DOHH2 (cell line): Measurements from ENCODE around the gene DIS3L2.

Experiments used
- H3F3A ChIP-seq: fragments of 200-600 bp; sonication (generic), shearing (Covaris generic); 2 replicates; pipeline ENCODE4 v1.6.0; 2016; ENCODE audit warnings: antibody characterized with exemption, mild to moderate bottlenecking; ENCODE audit not compliant: control insufficient read depth, insufficient read depth
- H3K27ac ChIP-seq: fragments of 200-600 bp; sonication (generic); 2 replicates; pipeline ENCODE4 v1.5.1; 2014; ENCODE audit warnings: low read depth, mild to moderate bottlenecking, low read length, moderate library complexity
- H3K27me3 ChIP-seq: fragments of 200-600 bp; sonication (generic); 2 replicates; pipeline ENCODE4 v1.6.1; 2014; ENCODE audit warnings: mild to moderate bottlenecking, low read length, mixed read lengths; ENCODE audit not compliant: control insufficient read depth
- H3K36me3 ChIP-seq: fragments of 200-600 bp; sonication (generic); 2 replicates; pipeline ENCODE4 v1.6.1; 2014; ENCODE audit warnings: mild to moderate bottlenecking, low read length, moderate library complexity, mixed read lengths; ENCODE audit not compliant: control insufficient read depth
- H3K4me1 ChIP-seq: fragments of 200-600 bp; sonication (generic); 2 replicates; pipeline ENCODE4 v1.6.1; 2014; ENCODE audit warnings: mild to moderate bottlenecking, low read length, mixed read lengths; ENCODE audit not compliant: control insufficient read depth
- H3K4me2 ChIP-seq: fragments of 200-600 bp; sonication (generic); 2 replicates; pipeline ENCODE4 v1.6.0; 2014; ENCODE audit warnings: mild to moderate bottlenecking, low read length, moderate library complexity
- H3K4me3 ChIP-seq: fragments of 200-600 bp; sonication (generic); 2 replicates; pipeline ENCODE4 v1.5.1; 2014; ENCODE audit warnings: mild to moderate bottlenecking, low read length, mixed read lengths
- H3K79me2 ChIP-seq: fragments of 200-600 bp; sonication (generic); 2 replicates; pipeline ENCODE4 v1.6.1; 2014; ENCODE audit warnings: mild to moderate bottlenecking, low read length, mixed read lengths; ENCODE audit not compliant: control insufficient read depth
- H3K9me2 ChIP-seq: fragments of 200-600 bp; sonication (generic); replicated peaks from 2 replicates; pipeline ENCODE4 v1.6.1; 2014; ENCODE audit warnings: mild to moderate bottlenecking, low read length, mixed read lengths; ENCODE audit not compliant: control insufficient read depth
- H3K9me3 ChIP-seq: fragments of 200-600 bp; sonication (generic); 2 replicates; pipeline ENCODE4 v1.6.1; 2014; ENCODE audit warnings: antibody characterized with exemption, low read length, mixed read lengths; ENCODE audit not compliant: control insufficient read depth, insufficient read depth
- H4K20me1 ChIP-seq: fragments of 200-600 bp; sonication (generic); 2 replicates; pipeline ENCODE4 v1.6.0; 2014; ENCODE audit warnings: low read depth, mild to moderate bottlenecking, antibody characterized with exemption, low read length, moderate library complexity; ENCODE audit not compliant: control insufficient read depth, insufficient read depth
- CTCF ChIP-seq: fragments of 200-600 bp; sonication (generic); IDR thresholded peaks from one replicate; pipeline ENCODE4 v1.5.1; 2014; ENCODE audit warnings: antibody characterized with exemption, mild to moderate bottlenecking, low read depth, low read length; ENCODE audit not compliant: poor library complexity, severe bottlenecking
- EZH2phosphoT487 ChIP-seq: fragments of 200-600 bp; sonication (generic); IDR thresholded peaks from 2 replicates; pipeline ENCODE4 v1.6.1; 2017; ENCODE audit warnings: borderline replicate concordance, mild to moderate bottlenecking, antibody characterized with exemption, low read length, moderate library complexity, mixed read lengths

The DIS3L2 gene

GRCh38 chr2:231966886-231967285 lies 5.4 kb downstream of the DIS3L2 start:
- Histone ChIP-seq H3K27ac (no peak overlapping the region), H3K27me3 (no peaks in the 10 kb centered on the region), H3K9me3 (peaks cover 8% of the 10 kb centered on the region), H3K4me3 (no peak overlapping the region), H4K20me1 (no peaks in the 10 kb centered on the region), H3K79me2 (peaks cover 91% of the 10 kb centered on the region), H3F3A (0 out of 2 replicates have a peak, but pooled peaks cover 2% of the 10 kb centered on the region), H3K36me3 (peaks cover 5% of the 10 kb centered on the region; the same call in 1 of the 2 replicates), H3K9me2 (no peaks in the 10 kb centered on the region), H3K4me2 (no peak overlapping the region), H3K4me1 (peaks cover 25% of the 10 kb centered on the region)
- TF ChIP-seq EZH2phosphoT487: no peak
- TF ChIP-seq CTCF: no peak

DNA sequence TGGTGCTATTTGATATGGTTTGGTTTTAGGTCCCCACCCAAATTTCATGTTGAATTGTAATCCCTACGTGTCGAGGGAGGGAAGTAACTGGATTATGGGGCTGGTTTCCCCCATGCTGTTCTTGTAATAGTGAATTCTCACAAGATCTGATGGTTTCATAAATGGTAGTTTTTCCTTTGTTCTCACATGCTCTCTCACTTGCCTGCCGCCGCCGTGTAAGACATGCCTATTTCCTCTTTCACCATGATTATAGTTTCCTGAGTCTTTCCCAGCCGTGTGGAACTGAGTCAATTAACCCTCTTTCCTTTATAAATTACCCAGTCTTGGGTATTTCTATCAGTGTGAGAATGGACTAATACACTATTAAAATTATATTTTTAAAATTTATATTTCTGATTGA lies 7.3 kb downstream of the DIS3L2 start:
- Histone ChIP-seq H3K4me1 (peaks cover 14% of the 10 kb centered on the region), H3F3A (no peaks in the 10 kb centered on the region), H3K9me2 (no peaks in the 10 kb centered on the region), H3K36me3 (peaks cover 8% of the 10 kb centered on the region; the same call in 1 of the 2 replicates), H3K4me2 (no peak overlapping the region), H3K79me2 (peaks cover 81% of the 10 kb centered on the region), H4K20me1 (no peaks in the 10 kb centered on the region), H3K9me3 (peaks cover 8% of the 10 kb centered on the region), H3K27me3 (no peaks in the 10 kb centered on the region), H3K27ac (no peak overlapping the region), H3K4me3 (no peak overlapping the region)
- TF ChIP-seq EZH2phosphoT487: no peak
- TF ChIP-seq CTCF: no peak

DNA sequence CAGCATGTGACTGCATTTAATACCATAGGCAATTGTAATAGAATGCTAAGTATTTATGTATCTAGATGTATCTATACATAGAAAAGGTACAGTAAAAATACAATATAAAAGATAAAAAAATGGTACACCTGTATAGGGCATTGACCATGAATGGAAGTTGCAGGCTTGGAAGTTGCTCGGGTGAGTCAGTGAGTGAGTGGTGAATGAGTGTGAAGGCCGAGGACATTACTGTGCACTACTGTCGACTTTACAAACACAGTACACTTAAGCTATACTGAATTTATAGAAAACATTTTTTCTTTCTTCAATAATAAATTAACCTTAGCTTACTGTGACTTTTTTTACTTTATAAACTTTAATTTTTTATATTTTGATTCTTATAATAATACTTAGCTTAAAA lies 8.9 kb downstream of the DIS3L2 start:
- Histone ChIP-seq H3K79me2 (peaks cover 69% of the 10 kb centered on the region), H3K9me3 (peaks cover 8% of the 10 kb centered on the region), H4K20me1 (no peaks in the 10 kb centered on the region), H3K4me1 (no peaks in the 10 kb centered on the region), H3K9me2 (no peaks in the 10 kb centered on the region), H3K27me3 (no peaks in the 10 kb centered on the region), H3K4me3 (no peak overlapping the region), H3F3A (peaks cover 3% of the 10 kb centered on the region; the same call in 1 of the 2 replicates), H3K36me3 (peaks cover 8% of the 10 kb centered on the region; the same call in 1 of the 2 replicates), H3K27ac (no peak overlapping the region), H3K4me2 (no peak overlapping the region)
- TF ChIP-seq EZH2phosphoT487 (no peak), CTCF (no peak)
